ENCODE data around the gene ACAD10. TPM values are rescaled to one million over a fixed set of nuclear protein-coding genes. Genes with fewer than 3 reads are reported as not detected.

Gene ACAD10
- total RNA-seq, 1 experiment from 2014 or later = 4.2 TPM

DNA sequence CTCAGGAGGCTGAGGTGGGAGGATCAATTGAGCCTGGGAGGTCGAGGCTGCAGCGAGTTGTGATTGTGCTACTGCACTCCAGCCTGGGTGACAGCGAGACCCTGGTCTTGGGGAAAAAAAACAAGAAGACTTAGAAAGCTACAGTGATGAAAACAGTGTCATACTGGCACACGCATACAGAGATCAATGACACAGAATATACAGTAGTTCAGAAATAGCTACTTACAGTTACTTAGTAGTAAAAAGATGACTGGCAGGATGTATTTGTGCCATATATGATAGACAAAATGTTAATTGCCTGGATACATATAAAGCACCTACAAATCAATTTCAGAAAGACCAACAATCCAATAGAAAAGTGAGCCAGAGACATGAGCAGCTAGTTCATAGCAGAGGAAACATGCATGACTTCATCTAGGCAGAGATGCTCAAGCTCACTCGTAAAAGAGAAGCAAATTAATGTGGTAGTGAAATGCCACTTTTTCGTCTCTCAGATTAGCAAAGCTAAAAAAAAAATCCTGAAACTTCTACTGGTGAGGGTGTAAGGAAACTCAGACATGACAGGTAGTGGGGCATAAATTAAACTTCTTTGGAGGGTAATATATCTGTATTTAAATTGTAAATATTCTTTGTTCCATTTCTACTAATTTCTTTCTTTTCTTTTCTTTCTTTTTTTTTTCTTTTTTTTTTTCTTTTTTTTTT is 78.4 kb downstream of the ACAD10 start:
- Histone ChIP-seq H3K27me3 (replicated peaks) (no peaks in the 10 kb centered on the region), H3K4me1 (replicated peaks) (peaks cover 19% of the 10 kb centered on the region), H3K36me3 (no peaks in the 10 kb centered on the region), H3K27ac (no peak overlapping the region), H3K4me3 (no peak overlapping the region), H3K9me3 (replicated peaks) (no peaks in the 10 kb centered on the region)
- DNase-seq (ENCODE audit: low read depth in 1 of 2, low spot score in 2 of 2) = no peak

DNA sequence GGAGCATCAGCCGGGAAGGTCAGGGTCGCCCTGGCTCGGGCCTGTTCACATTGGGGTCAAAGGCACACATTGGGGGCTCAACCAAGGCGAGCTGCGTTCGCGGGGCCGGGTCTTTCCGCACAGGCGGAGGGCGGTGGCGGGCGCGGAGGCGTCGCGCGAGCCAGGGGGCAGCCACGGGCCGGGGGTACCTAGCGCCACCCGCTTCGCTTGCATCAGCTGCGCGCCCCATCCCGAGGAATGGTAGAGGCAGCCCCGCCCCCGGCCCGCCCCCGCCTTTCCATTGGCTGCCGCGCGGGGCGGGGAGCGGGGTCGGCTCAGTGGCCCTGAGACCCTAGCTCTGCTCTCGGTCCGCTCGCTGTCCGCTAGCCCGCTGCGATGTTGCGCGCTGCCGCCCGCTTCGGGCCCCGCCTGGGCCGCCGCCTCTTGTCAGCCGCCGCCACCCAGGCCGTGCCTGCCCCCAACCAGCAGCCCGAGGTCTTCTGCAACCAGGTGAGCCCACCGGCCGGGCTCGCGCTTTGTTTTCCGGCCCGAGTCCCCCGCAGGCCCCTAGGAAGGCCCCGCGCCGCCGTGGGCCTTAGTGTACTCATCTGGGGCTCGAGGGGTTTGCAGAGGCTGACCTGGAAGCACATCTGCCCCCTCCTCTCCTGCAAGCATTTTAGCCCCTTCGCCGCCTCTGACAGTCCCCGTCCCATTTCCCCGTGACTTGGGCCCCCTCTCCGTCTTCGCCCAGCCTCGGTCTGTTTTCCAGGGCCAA is 80.9 kb downstream of the ACAD10 start, which contains the start of gene ALDH2:
Gene ALDH2, plus strand, starts transcription at position 326 of the 754 bp plus-strand sequence. Its CDS starts 50 bp downstream, at position 376.
- H3K4me3 ChIP-seq = peak within 1 kb of the TSS; percentile 64
- H3K27ac ChIP-seq = no peak within 1 kb of the TSS
- DNase-seq (ENCODE audit: low read depth in 1 of 2, low spot score in 2 of 2) = peak; percentile 45 to 56
- no peaks in the 10 kb centered on the region for H3K27me3 ChIP-seq (replicated peaks)
- no peaks in the 10 kb centered on the region; the same call in 1 of the 2 replicates for H3K36me3 ChIP-seq
- no peaks in the 10 kb centered on the region for H3K9me3 ChIP-seq (replicated peaks)
- peaks cover 19% of the 10 kb centered on the region for H3K4me1 ChIP-seq (replicated peaks)

DNA sequence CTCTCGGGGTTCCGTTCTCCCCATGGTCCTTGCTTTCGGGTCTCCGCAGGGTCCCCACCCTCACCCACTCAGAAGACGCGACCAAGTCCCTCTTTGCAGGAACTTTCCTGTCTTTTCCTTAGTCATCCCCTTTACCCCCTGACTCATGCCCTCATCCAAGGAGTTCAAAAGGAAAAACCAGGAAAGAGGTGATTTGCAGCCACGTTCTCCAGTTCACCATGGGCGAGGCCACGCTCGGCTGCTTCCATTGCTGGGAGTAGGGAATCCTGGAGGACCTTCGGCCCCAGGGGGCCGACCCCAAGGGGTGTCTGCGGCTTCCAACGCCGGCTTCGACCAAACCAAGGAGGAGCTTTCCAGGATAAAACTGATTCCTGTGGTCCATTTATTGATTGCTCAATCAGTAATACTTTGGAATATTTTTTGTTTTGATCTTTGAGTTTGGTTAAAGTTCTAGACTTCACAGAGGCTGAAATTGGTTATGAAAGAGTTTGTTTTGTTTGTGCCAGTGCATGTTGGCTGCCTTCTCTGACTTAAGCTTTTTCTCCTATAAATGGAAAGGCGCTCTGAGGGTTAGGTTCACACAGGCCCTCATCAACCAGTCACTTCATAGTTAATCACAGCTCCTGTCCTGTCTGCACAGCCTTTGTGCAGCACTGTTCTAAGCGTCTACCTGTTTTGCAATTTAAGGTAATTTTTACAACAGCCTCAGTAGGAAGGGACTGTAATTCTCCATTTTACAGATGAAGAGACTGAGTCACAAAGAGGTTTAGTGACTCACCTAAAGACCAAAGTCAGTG is 81.7 kb downstream of the ACAD10 start:
- DNase-seq (ENCODE audit: low read depth in 1 of 2, low spot score in 2 of 2) = peak in 1 of 2 experiments; percentile 19
- Histone ChIP-seq H3K4me3 (peak overlapping the region; percentile 64), H3K27ac (no peak overlapping the region), H3K36me3 (no peaks in the 10 kb centered on the region; the same call in 1 of the 2 replicates), H3K4me1 (replicated peaks) (peaks cover 19% of the 10 kb centered on the region), H3K27me3 (replicated peaks) (no peaks in the 10 kb centered on the region), H3K9me3 (replicated peaks) (no peaks in the 10 kb centered on the region)

DNA sequence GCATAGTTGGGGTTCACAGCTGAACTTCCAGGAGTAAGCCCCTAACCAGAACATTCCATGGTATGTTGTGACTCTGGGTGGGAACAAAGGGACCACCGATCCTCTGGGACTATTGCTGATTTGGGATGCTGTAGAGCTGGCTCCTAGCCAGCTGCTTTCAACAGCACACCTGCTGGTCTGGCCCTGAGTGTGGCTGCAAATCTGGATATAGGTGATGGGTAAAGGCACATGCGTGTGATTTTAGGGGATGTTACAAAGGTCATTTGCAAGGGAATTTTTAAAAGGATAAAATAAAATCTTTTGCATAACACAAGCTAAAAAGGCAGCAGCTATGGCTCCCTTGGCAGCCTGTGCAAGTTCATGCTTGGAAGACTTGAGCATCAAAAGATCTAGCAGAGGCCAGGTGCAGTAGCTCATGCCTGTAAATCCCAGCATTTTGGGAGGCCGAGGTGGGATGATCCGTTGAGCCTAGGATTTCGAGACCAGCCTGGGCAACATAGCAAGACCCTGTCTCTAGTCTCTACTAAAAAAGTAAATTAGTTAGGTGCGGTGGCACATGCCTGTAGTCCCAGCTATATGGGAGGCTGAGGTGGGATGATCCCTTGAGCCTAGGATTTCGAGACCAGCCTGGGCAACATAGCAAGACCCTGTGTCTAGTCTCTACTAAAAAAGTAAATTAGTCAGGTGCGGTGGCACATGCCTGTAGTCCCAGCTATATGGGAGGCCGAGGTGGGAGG is 82.5 kb downstream of the ACAD10 start:
- Histone ChIP-seq H3K4me3 (no peak overlapping the region), H3K27me3 (replicated peaks) (no peaks in the 10 kb centered on the region), H3K4me1 (replicated peaks) (peaks cover 23% of the 10 kb centered on the region), H3K36me3 (no peaks in the 10 kb centered on the region; the same call in 1 of the 2 replicates), H3K9me3 (replicated peaks) (no peaks in the 10 kb centered on the region), H3K27ac (no peak overlapping the region)
- DNase-seq (ENCODE audit: low read depth in 1 of 2, low spot score in 2 of 2) = no peak

DNA sequence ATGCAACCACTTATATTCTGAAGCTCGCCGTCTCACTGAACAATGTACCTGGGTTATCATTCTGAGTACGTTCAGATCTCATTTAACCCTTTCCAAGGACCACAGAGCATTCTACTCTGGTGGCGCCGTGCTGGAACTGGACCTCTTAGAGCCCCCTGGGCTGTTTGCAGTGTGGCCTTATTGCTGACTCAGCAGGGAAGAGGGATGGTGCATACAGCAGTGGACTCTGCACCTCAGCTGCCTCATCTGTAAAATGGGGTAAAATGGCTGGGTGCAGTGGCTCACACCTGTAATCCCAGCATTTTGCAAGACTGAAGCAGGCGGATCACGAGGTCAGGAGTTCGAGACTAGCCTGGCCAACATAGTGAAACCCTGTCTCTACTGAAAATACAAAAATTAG is 83.7 kb downstream of the ACAD10 start:
- H3K9me3 ChIP-seq (replicated peaks) = no peaks in the 10 kb centered on the region
- H3K4me3 ChIP-seq = no peak overlapping the region
- no peak for DNase-seq (ENCODE audit: low read depth in 1 of 2, low spot score in 2 of 2)
- H3K36me3 ChIP-seq = no peaks in the 10 kb centered on the region; the same call in 1 of the 2 replicates
- H3K27me3 ChIP-seq (replicated peaks) = no peaks in the 10 kb centered on the region
- H3K27ac ChIP-seq = no peak overlapping the region
- peaks cover 35% of the 10 kb centered on the region for H3K4me1 ChIP-seq (replicated peaks)

DNA sequence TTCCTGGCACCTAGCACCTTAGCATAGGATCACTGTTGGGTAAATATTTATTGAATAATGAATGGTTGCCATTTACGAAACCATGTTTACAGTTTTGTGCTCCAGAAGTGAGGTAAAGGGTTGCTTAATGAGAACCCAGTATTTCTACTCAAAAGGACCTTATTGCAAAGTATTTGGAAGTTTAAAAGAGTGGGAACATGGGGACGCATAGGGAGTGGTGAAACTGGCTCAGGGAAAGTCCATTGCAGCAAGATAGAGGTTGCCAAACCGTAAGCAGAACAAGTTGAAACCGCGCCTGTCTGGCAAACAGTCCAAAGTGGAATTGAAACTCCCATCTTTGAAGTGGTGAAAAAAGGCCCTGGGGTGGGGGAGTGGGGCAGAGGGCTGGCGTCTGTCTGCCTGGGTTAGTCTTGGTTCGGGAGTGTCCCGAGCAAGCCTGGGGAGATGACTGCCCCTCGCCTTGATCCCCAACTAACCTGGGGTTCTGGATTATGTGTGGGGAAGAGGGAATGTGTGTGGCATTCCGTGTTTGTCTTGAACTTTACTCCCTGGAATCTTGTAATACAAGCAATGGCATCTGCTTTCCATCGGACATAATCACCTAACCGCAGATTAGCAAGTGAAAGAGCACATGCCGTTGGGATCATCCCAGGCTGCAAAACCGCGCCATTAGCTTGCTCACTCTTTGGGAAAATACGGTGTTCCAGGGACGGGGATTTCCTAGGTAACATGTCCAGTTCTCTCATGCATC is 88.1 kb downstream of the ACAD10 start:
- Histone ChIP-seq H3K4me1 (replicated peaks) (peaks cover 33% of the 10 kb centered on the region), H3K9me3 (replicated peaks) (no peaks in the 10 kb centered on the region), H3K36me3 (no peaks in the 10 kb centered on the region; the same call in 1 of the 2 replicates), H3K27me3 (replicated peaks) (no peaks in the 10 kb centered on the region), H3K4me3 (peak overlapping the region; percentile 8; the same call in 1 of the 2 replicates), H3K27ac (peak overlapping the region; percentile 69)
- DNase-seq (ENCODE audit: low read depth in 1 of 2, low spot score in 2 of 2) = peak; percentile 63 to 77

DNA sequence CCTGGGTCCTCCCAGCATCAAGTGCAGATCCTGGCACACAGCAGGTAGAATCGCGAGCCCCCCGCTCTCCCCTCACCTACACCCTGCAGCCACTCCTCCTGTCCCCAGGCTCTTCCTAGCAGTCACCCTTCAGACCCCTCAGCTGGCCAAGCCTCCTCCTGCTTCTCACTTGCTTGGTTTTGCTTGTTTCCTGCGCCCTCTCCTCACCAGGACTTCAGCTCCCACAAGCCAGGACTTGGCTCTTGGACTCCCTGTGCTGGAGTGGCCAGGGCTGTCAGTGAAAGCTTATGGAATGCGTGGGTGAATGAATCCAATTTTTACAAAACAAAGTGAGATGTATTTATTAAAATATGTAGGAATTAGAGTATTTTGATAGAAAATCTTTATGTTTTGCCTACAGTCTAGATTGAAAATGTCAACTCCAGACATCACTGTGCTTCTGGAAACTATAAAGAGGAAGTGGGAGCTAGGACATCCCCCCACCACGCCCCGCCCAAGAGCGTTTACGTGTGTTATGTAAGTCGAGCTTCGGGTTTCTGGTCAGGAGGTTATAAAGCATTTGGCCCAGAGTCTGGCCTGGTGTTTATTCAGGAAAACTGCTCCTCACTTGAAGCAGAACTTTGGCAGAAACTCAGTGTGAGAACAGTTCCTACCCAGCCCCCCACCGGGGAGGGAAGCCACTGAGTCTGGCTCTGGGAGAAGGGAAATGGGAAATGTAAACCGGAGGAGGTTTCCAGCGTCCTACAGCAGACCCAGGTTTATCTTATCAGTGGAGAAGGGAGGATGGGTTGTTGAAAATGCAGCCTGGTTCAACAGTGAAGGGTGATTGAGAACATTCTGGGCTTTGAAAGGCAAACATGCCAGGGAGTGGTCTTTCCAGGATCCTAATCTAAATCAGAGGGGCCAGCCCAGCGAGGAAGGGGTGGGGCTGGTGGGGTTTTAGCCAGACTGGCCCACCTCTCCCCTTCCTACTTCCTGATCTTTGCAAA is 89.6 kb downstream of the ACAD10 start:
- H3K9me3 ChIP-seq (replicated peaks) = no peaks in the 10 kb centered on the region
- H3K4me1 ChIP-seq (replicated peaks) = peaks cover 33% of the 10 kb centered on the region
- no peaks in the 10 kb centered on the region for H3K27me3 ChIP-seq (replicated peaks)
- H3K4me3 ChIP-seq = no peak overlapping the region
- peak in 1 of 2 experiments; percentile 32 for DNase-seq (ENCODE audit: low read depth in 1 of 2, low spot score in 2 of 2)
- no peaks in the 10 kb centered on the region; the same call in 1 of the 2 replicates for H3K36me3 ChIP-seq
- peak overlapping the region; percentile 32 for H3K27ac ChIP-seq

DNA sequence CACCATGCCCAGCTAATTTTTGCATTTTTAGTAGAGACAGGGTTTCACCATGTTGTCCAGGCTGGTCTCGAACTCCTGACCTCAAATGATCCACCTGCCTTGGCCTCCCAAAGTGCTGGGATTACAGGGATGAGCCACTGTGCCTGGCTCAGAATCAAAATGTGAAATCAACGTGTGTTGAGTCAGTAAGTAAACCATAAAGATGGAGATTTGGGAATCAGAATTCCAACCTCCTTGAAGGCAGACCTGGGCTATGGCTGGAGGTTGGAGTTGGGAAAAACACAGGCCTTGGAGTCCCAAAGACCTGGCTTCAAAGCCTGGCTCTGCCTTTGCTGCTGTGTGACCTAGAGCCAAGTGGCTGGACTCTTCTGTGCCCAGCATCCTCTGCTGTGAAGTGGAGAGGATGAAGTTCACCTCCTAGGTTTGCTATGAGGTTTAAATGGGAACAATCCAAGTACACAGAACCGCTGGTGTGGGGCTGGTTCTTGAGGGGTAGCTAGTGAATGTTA is 91.0 kb downstream of the ACAD10 start:
- no peaks in the 10 kb centered on the region for H3K36me3 ChIP-seq
- H3K9me3 ChIP-seq (replicated peaks) = no peaks in the 10 kb centered on the region

DNA sequence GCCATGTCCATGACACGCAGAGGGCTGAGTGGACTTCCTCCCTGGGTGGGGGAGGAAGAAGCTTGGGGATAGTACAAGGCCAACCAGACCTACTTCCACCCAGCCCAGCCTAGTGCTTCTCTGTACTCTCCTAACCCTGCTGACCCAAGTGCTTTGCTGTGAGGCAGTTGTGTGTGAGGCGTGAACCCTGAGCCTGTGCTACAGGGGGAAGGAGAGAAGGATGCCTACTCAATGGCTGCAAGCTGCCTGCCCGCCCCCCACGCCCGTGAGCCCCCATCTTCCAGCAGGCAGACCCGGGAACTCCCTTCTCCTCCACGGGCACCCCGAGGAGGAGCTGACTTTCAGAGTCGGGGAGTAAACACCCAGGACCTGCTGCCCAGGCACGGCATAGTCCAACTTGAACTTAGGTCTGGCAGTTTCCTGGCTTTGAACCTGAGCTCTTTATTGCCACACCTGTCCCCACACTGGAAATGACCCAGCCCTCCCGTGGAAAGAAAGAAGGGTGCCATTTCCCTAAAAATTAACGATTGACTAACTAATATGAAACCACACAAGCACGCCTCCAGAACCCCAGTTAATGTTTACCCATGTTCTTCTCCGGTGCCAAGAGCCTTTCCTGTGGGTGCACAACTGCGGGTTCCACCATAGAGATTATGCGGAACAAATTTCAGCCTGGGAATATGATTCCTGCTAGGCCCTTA is 91.6 kb downstream of the ACAD10 start:
- no peak for DNase-seq (ENCODE audit: low read depth in 1 of 2, low spot score in 2 of 2)
- no peak overlapping the region for H3K27ac ChIP-seq
- H3K36me3 ChIP-seq = no peaks in the 10 kb centered on the region
- no peaks in the 10 kb centered on the region for H3K27me3 ChIP-seq (replicated peaks)
- H3K4me3 ChIP-seq = no peak overlapping the region
- no peaks in the 10 kb centered on the region for H3K9me3 ChIP-seq (replicated peaks)
- peaks cover 33% of the 10 kb centered on the region for H3K4me1 ChIP-seq (replicated peaks)

More for the DNA sequence above, 91.0 kb downstream of the ACAD10 start:
- Histone ChIP-seq H3K27me3 (replicated peaks) (no peaks in the 10 kb centered on the region), H3K4me1 (replicated peaks) (peaks cover 33% of the 10 kb centered on the region), H3K4me3 (no peak overlapping the region), H3K27ac (no peak overlapping the region)
- no peak for DNase-seq (ENCODE audit: low read depth in 1 of 2, low spot score in 2 of 2)

DNA sequence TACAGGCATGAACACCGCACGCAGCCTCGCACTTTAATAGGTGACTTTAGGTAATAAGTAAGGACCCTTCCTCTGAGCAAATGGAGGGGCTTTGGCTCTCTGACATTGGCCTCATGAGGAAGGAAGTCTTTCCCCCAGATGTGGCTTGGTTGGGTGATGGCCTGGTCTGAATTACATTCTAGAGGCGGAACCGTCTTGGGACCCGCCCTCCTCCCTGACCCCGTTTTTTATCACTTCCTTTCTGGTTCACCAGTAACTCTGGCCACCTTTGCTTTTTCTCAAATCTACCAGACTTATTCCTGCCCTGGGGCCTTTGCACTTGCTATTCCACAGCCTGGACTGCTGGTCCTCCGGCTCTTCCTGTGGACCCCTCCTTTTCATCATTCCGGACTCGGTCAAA is 94.3 kb downstream of the ACAD10 start:
- H3K27me3 ChIP-seq (replicated peaks) = no peaks in the 10 kb centered on the region
- H3K4me1 ChIP-seq (replicated peaks) = peaks cover 11% of the 10 kb centered on the region
- no peak overlapping the region for H3K27ac ChIP-seq
- DNase-seq (ENCODE audit: low read depth in 1 of 2, low spot score in 2 of 2) = no peak
- H3K36me3 ChIP-seq = peaks cover 6% of the 10 kb centered on the region
- no peaks in the 10 kb centered on the region for H3K9me3 ChIP-seq (replicated peaks)
- no peak overlapping the region for H3K4me3 ChIP-seq

DNA sequence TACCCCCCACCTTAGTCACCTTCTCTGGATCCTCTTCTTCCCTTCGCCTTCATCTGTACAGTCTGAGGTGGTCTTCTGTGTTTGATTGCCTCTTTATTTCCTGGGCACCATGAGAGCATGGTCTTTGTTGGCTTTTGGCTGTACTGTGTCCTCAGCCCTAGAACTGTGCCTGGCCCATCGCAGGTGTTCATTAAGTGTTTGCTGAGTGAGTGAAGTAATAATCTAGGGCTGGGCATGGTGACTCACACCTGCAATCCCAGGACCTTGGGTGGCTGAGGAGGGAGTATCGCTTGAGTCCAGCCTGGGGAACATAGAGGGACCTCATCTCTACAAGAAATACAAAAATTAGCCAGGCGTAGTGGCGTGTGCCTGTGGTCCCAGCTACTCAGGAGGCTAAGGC is 94.8 kb downstream of the ACAD10 start:
- H3K9me3 ChIP-seq (replicated peaks) = no peaks in the 10 kb centered on the region
- H3K4me3 ChIP-seq = no peak overlapping the region
- DNase-seq (ENCODE audit: low read depth in 1 of 2, low spot score in 2 of 2) = no peak
- no peak overlapping the region for H3K27ac ChIP-seq
- H3K36me3 ChIP-seq = peaks cover 7% of the 10 kb centered on the region
- H3K27me3 ChIP-seq (replicated peaks) = no peaks in the 10 kb centered on the region
- peaks cover 7% of the 10 kb centered on the region for H3K4me1 ChIP-seq (replicated peaks)
